Fibroblast of the aortic adventitia (primary cell): ENCODE measurements around the gene NRIP1. TPM values are rescaled to one million over a fixed set of nuclear protein-coding genes. Genes with fewer than 3 reads are reported as not detected.

Source experiments
- DNase-seq: peaks from one replicate; pipeline ENCODE4 v3.0.0-alpha.2; 2010; ENCODE audit warnings: low read depth
- H3K4me3 ChIP-seq: 2 replicates; pipeline ENCODE4 v1.5.1; 2011; ENCODE audit warnings: low read depth, mild to moderate bottlenecking, control low read depth, low read length, moderate library complexity
- total RNA-seq: library from RNA; depleted of rRNA; stranded (reverse); fragments of >200 nt; gene quantifications from 2 replicates; pipeline ENCODE4 v1.2.3, GENCODE V29; 2012; ENCODE audit warnings: low replicate concordance
- TF ChIP-seq, protein P1 (sequence below): IDR thresholded peaks from 2 replicates; pipeline ENCODE4 v1.5.1; 2011; ENCODE audit warnings: mild to moderate bottlenecking, low read length, control low read depth, inconsistent platforms; ENCODE audit not compliant: insufficient read depth

NRIP1 gene
- total RNA-seq, 1 donor, result 34.8 TPM

DNA sequence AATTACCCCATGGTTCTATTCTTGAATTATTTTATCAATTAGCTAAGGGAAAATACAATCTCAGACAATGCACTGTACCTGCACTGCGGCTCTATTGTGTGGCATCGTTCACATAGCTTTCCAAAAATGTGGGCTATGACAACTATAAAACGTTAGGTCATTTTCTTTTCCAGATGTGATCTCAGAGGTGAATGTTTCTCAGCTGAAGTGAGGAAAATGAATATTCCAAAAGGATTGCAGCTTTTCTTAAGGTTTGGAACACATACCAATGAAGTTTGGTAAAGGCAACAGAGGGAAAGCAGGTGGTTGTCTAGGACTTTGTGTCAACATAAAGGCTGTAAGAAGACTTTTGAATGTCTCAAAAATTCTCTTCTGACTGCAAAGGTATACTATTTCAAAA, 105.5 kb downstream of the NRIP1 start:
- no peak overlapping the region for H3K4me3 ChIP-seq
- TF ChIP-seq, protein P1, sequence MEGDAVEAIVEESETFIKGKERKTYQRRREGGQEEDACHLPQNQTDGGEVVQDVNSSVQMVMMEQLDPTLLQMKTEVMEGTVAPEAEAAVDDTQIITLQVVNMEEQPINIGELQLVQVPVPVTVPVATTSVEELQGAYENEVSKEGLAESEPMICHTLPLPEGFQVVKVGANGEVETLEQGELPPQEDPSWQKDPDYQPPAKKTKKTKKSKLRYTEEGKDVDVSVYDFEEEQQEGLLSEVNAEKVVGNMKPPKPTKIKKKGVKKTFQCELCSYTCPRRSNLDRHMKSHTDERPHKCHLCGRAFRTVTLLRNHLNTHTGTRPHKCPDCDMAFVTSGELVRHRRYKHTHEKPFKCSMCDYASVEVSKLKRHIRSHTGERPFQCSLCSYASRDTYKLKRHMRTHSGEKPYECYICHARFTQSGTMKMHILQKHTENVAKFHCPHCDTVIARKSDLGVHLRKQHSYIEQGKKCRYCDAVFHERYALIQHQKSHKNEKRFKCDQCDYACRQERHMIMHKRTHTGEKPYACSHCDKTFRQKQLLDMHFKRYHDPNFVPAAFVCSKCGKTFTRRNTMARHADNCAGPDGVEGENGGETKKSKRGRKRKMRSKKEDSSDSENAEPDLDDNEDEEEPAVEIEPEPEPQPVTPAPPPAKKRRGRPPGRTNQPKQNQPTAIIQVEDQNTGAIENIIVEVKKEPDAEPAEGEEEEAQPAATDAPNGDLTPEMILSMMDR, result no peak
- no peak for DNase-seq

DNA sequence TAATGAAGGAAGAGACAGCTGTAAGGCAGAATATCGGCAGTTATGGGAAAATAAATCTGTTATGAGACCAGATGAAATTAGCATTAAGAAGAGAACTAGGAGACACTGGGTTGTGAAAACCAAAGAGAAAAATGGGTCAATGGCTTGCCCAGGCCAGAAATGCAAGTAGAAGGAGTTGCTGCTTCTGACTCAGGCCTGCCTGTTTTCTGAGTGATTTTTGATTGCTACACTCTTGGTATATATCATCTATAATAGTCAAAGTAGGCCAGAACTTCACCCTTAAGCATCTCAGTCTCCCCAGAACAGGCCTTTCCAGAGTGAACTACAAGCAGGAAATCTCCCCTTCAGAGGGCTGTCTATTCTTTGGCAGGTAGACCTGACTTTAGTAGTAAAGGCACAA, 107.0 kb downstream of the NRIP1 start:
- DNase-seq, result no peak
- H3K4me3 ChIP-seq, result no peak overlapping the region
- TF ChIP-seq, protein P1, result no peak

DNA sequence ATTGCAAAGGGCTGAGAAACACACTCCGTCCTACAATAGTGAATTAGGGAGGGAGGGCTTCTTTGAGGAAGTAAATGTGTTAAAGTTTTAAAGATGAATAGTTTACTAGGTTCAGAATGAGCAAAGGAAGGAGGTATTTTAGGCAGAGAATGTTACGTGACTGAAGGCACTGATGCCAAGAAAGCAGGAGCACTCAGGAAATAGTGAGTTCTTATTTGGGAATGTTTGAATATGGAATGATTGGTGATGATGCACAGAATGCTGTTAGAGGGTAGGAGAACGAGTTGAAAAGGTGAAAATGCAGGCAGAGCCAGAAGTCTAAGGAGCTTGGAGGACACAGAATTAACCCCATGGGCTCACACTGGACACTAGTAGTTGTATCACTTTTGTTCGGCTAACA, 108.0 kb downstream of the NRIP1 start:
- no peak overlapping the region for H3K4me3 ChIP-seq
- TF ChIP-seq, protein P1, result no peak
- DNase-seq, result peak; percentile 83

DNA sequence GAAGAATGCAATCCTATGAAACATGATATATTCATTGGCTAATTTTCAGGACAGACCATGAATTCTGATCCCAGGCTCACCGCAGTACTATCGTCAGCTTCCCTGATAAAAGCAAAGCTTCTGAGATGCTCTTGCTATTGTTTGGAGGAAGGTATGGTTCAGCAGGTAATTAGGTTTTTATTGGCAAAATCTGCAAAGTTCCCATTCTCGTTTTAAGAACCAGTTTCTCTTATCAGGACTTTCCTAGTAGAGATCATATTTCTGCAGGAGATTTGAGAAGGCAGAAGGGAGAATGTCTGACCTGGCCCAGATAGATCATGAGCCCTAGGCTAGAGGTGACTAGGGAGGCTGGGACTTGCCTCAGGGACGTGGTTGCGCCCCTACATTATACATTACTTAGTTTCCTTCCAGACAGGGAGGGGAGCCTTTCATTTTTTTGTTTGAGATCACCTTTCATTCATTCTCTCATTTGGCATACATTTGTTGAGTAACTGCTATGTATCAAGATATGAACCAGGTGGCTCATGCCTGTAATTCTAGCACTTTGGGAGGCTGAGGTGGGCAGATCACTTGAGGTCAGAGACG, 108.8 kb downstream of the NRIP1 start:
- DNase-seq, result peak; percentile 20
- TF ChIP-seq, protein P1, result no peak
- no peak overlapping the region for H3K4me3 ChIP-seq

DNA sequence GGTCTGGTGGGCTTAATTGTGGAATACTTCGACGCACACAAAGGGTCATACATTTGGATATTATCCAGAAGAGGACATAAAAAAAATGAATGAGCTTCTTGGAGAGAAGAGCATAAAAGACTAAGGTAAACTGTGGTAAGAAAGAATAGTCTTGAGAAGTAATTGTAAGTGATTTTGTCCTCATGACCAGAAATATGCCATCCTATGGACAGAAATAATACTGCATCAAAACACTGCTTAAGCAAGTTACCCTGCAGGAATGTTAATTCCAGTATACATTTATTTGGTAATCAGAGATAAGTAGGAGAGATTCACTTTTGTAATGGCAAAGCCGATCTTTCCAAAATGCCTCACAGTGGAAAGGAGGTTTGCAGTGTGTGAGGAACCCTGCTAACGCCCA, 111.9 kb downstream of the NRIP1 start:
- TF ChIP-seq, protein P1, result no peak
- DNase-seq, result no peak
- no peak overlapping the region for H3K4me3 ChIP-seq

DNA sequence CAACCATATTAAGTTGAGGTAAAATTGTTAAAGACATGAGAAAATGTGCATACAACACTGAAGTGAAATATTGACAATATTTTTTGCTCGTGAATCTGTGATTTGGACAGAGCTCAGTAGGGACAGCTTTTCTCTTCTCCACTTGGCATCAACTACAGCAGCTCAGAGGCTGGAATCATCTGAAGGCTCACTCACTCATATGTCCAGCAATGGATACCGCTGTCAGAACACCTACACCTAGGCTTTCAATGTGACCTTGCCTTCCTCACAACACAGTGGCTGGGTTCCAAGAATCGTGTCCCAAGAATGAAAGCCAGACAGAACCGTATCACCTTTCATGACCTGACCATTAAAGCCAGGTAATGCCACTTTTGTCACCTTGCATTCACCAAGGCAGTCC, 115.2 kb downstream of the NRIP1 start:
- TF ChIP-seq, protein P1, result no peak
- no peak overlapping the region for H3K4me3 ChIP-seq
- no peak for DNase-seq

DNA sequence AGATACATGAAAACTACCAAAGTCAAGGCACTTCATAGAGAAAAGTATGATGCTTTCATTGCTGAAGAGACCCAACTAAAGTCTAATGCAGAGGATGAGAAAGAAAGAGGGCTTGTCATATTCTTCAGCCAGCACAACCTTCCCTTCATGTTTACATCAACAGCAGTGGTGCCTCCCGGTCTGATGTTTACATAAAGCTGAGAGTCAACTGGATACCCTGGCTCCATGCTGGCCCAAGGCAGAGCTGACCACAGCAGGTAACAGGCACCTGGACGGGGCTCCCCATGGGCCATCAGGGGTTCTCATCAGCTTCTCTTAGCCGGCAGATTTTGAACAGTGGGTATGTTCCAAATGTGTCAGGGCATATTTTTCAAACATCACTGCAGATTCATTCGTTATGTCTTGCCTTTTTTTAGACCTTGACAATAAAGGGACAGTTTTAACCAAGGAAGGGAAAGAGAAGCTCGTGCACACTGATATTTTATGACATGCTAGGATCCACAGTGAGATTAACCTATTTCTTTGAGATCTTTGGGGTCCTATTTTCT, 117.1 kb downstream of the NRIP1 start:
- TF ChIP-seq, protein P1, result no peak
- no peak overlapping the region for H3K4me3 ChIP-seq
- DNase-seq, result no peak
